ENCODE measurements around the gene DPH3. TPM values are rescaled to one million over a fixed set of nuclear protein-coding genes. Genes with fewer than 3 reads are reported as not detected.

The DPH3 gene
- polyA plus RNA-seq, 1 donor (not counting 4 experiments of a cell fraction or from before 2014, with no cell fraction given), result 36.7 TPM

DNA sequence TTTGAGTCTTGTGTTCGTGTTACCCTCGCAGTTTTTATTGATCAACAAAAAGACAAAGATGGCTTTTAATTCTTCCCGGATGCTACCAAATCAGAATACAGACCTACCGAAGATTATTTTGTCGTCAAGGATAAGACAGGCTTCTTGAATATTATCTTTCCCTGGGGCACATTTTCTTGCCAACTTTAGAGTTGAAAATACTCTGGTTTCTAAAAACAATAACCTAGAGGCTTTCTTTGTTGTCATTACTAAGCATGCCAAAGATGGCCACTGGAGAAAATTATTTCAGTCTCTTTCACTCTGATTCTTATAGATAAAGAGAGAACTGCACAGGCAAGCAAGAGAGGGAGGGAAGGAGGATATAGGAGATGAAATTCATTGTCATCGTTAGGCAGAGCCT, 34.1 kb upstream of the DPH3 start:
- H2AFZ ChIP-seq (ENCODE audit: control insufficient read depth, low read length), result no peak overlapping the region
- no peak overlapping the region for H3K4me3 ChIP-seq (ENCODE audit: control insufficient read depth in 2 of 3, extremely low read depth in 1 of 3, insufficient read depth in 2 of 3, low read depth in 1 of 3, low read length in 3 of 3)
- H4K20me1 ChIP-seq (ENCODE audit: control insufficient read depth, extremely low read depth, insufficient read depth, low read length), result no peaks in the 10 kb centered on the region
- no peak overlapping the region for H3K4me2 ChIP-seq (ENCODE audit: control insufficient read depth, extremely low read depth, insufficient read depth, low read depth, low read length)
- H3K36me3 ChIP-seq (ENCODE audit: control insufficient read depth in 2 of 2, extremely low read depth in 1 of 2, insufficient read depth in 2 of 2, low read length in 2 of 2), result peaks cover 10 to 20% of the 10 kb centered on the region in 2 experiments
- no peaks in the 10 kb centered on the region for H3K9me1 ChIP-seq (ENCODE audit: control insufficient read depth, extremely low read depth, insufficient read depth, low read length)
- H3K79me2 ChIP-seq (ENCODE audit: control insufficient read depth, insufficient read depth, low read length), result no peaks in the 10 kb centered on the region
- FAIRE-seq (no peak), DNase-seq (ENCODE audit: low read depth, low spot score) (no peak)
- H3K9ac ChIP-seq (ENCODE audit: control insufficient read depth, extremely low read depth, insufficient read depth, low read length), result no peak overlapping the region
- dilution Hi-C loops (cut with MboI; ENCODE audit: extremely low pct_ligation_motif_present, low sequenced_read_pairs), result no loop called here
- H3K27ac ChIP-seq (ENCODE audit: control insufficient read depth, insufficient read depth, low read length), result no peak overlapping the region
- H3K4me1 ChIP-seq (ENCODE audit: control insufficient read depth, extremely low read depth, insufficient read depth, low read length), result no peaks in the 10 kb centered on the region
- H3K27me3 ChIP-seq (ENCODE audit: control insufficient read depth, extremely low read depth, insufficient read depth, low read length), result no peaks in the 10 kb centered on the region
- no peak for TF ChIP-seq EZH2 (IDR thresholded peaks at IDR 0.05; ENCODE audit: low read length)
- TF ChIP-seq, protein P1, sequence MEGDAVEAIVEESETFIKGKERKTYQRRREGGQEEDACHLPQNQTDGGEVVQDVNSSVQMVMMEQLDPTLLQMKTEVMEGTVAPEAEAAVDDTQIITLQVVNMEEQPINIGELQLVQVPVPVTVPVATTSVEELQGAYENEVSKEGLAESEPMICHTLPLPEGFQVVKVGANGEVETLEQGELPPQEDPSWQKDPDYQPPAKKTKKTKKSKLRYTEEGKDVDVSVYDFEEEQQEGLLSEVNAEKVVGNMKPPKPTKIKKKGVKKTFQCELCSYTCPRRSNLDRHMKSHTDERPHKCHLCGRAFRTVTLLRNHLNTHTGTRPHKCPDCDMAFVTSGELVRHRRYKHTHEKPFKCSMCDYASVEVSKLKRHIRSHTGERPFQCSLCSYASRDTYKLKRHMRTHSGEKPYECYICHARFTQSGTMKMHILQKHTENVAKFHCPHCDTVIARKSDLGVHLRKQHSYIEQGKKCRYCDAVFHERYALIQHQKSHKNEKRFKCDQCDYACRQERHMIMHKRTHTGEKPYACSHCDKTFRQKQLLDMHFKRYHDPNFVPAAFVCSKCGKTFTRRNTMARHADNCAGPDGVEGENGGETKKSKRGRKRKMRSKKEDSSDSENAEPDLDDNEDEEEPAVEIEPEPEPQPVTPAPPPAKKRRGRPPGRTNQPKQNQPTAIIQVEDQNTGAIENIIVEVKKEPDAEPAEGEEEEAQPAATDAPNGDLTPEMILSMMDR (optimal IDR thresholded peaks at IDR 0.05 in 1 of 3, IDR thresholded peaks at IDR 0.05 in 1 of 3, conservative IDR thresholded peaks at IDR 0.05 in 1 of 3; ENCODE audit: extremely low read depth in 1 of 3, insufficient read depth in 2 of 3, low read length in 3 of 3), result no peak
- H3K9me3 ChIP-seq (ENCODE audit: control insufficient read depth, low read depth, low read length), result no peaks in the 10 kb centered on the region

DNA sequence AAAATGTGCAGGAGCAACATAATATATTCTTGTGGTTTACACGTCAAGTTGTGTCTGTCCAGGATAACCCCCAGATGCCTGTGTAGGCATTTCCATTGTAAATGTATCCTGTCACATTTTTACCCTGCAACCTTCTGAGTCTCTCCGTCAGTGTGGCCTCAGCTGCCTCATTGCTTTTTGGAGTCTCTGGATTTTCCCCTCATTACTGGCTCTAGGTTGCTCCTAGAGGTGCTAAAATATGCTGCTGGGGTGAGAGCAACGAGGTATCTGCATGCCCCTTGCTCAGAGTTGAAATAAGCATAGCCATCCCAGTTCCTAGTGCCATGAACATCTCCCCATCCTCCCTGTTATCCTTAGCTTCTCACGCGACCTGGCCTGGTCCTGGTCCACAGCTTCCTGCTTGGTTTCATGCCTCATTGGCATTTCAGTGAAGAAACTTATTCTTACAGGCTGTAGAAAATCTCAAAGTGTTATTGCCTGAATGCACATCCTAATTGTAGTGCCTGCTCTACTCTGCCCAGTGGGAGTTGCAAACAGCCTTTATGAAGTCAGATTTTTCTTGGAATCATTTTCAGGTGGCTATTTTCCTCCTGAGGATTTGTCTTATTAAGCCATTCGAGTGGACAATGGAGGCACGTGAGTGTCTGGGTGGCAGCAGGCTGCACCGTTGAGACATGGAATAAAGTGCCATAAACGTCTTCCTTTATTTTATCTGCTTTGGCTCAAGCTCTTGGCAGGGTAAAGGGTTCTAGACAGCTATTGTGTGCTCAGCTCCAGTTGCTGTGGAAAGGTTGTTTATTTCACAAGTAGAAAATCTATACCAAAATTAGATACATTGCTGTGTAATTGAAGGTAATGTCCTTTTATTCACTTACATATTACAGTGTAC, 33.5 kb upstream of the DPH3 start:
- no peaks in the 10 kb centered on the region for H3K9me3 ChIP-seq (ENCODE audit: control insufficient read depth, low read depth, low read length)
- peaks cover 9 to 18% of the 10 kb centered on the region in 2 experiments for H3K36me3 ChIP-seq (ENCODE audit: control insufficient read depth in 2 of 2, extremely low read depth in 1 of 2, insufficient read depth in 2 of 2, low read length in 2 of 2)
- H3K4me2 ChIP-seq (ENCODE audit: control insufficient read depth, extremely low read depth, insufficient read depth, low read depth, low read length), result no peak overlapping the region
- dilution Hi-C loops (cut with MboI; ENCODE audit: extremely low pct_ligation_motif_present, low sequenced_read_pairs), result no loop called here
- H2AFZ ChIP-seq (ENCODE audit: control insufficient read depth, low read length), result no peak overlapping the region
- no peak for FAIRE-seq
- no peak overlapping the region for H3K4me3 ChIP-seq (ENCODE audit: control insufficient read depth in 2 of 3, extremely low read depth in 1 of 3, insufficient read depth in 2 of 3, low read depth in 1 of 3, low read length in 3 of 3)
- no peaks in the 10 kb centered on the region for H3K4me1 ChIP-seq (ENCODE audit: control insufficient read depth, extremely low read depth, insufficient read depth, low read length)
- H4K20me1 ChIP-seq (ENCODE audit: control insufficient read depth, extremely low read depth, insufficient read depth, low read length), result no peaks in the 10 kb centered on the region
- no peaks in the 10 kb centered on the region for H3K27me3 ChIP-seq (ENCODE audit: control insufficient read depth, extremely low read depth, insufficient read depth, low read length)
- no peak for TF ChIP-seq EZH2 (IDR thresholded peaks at IDR 0.05; ENCODE audit: low read length)
- TF ChIP-seq, protein P1 (optimal IDR thresholded peaks at IDR 0.05 in 1 of 3, IDR thresholded peaks at IDR 0.05 in 1 of 3, conservative IDR thresholded peaks at IDR 0.05 in 1 of 3; ENCODE audit: extremely low read depth in 1 of 3, insufficient read depth in 2 of 3, low read length in 3 of 3), result no peak
- H3K27ac ChIP-seq (ENCODE audit: control insufficient read depth, insufficient read depth, low read length), result no peak overlapping the region
- no peaks in the 10 kb centered on the region for H3K9me1 ChIP-seq (ENCODE audit: control insufficient read depth, extremely low read depth, insufficient read depth, low read length)
- DNase-seq (ENCODE audit: low read depth, low spot score), result no peak
- H3K9ac ChIP-seq (ENCODE audit: control insufficient read depth, extremely low read depth, insufficient read depth, low read length), result no peak overlapping the region
- H3K79me2 ChIP-seq (ENCODE audit: control insufficient read depth, insufficient read depth, low read length), result no peaks in the 10 kb centered on the region
